H9 (cell line): Measurements from ENCODE around the gene PGLYRP2. TPM values are rescaled to one million over a fixed set of nuclear protein-coding genes. Genes with fewer than 3 reads are reported as not detected.

Experiments
- DNase-seq: peaks from one replicate; pipeline ENCODE4 v3.0.0-alpha.2; 2017
- H2AFZ ChIP-seq: one replicate; pipeline ENCODE4 v1.6.1; 2013; ENCODE audit warnings: mild to moderate bottlenecking, low read length, control low read depth, moderate library complexity
- H2AK5ac ChIP-seq: 2 replicates; pipeline ENCODE4 v1.6.1; 2013; ENCODE audit warnings: low read length, control low read depth, mixed read lengths; ENCODE audit not compliant: insufficient read length
- H2BK120ac ChIP-seq: one replicate; pipeline ENCODE4 v1.6.1; 2013; ENCODE audit warnings: low read depth, mild to moderate bottlenecking, low read length, control low read depth, inconsistent platforms; ENCODE audit not compliant: poor library complexity, severe bottlenecking
- H2BK12ac ChIP-seq: 2 replicates; pipeline ENCODE4 v1.6.1; 2013; ENCODE audit warnings: low read length, control low read depth, mixed read lengths, low read depth; ENCODE audit not compliant: insufficient read length
- H2BK15ac ChIP-seq: 2 replicates; pipeline ENCODE4 v1.6.1; 2013; ENCODE audit warnings: low read depth, low read length, control low read depth
- H2BK20ac ChIP-seq: one replicate; pipeline ENCODE4 v1.6.1; 2013; ENCODE audit warnings: low read depth, mild to moderate bottlenecking, low read length, control low read depth, inconsistent platforms; ENCODE audit not compliant: poor library complexity, severe bottlenecking
- H2BK5ac ChIP-seq: 2 replicates; pipeline ENCODE4 v1.6.1; 2013; ENCODE audit warnings: low read length, control low read depth, mixed read lengths; ENCODE audit not compliant: insufficient read length
- H3K14ac ChIP-seq: 2 replicates; pipeline ENCODE4 v1.6.1; 2013; ENCODE audit warnings: low read length, control low read depth; ENCODE audit not compliant: insufficient read depth
- H3K18ac ChIP-seq: 2 replicates; pipeline ENCODE4 v1.6.1; 2013; ENCODE audit warnings: low read depth, mild to moderate bottlenecking, mixed read lengths, low read length, control low read depth; ENCODE audit not compliant: insufficient read length
- H3K23ac ChIP-seq: 2 replicates; pipeline ENCODE4 v1.6.1; 2013; ENCODE audit warnings: low read length, control low read depth, mixed read lengths, low read depth; ENCODE audit not compliant: insufficient read length
- H3K23me2 ChIP-seq: 2 replicates; pipeline ENCODE4 v1.6.1; 2013; ENCODE audit warnings: low read depth, mild to moderate bottlenecking, mixed read lengths, low read length, control low read depth; ENCODE audit not compliant: insufficient read length, poor library complexity, severe bottlenecking
- H3K27ac ChIP-seq: 2 replicates; pipeline ENCODE4 v1.5.1; 2013; ENCODE audit warnings: low read length, control low read depth, mixed read lengths, low read depth; ENCODE audit not compliant: insufficient read length
- H3K27me3 ChIP-seq: 2 replicates; pipeline ENCODE4 v1.6.1; 2013; ENCODE audit warnings: low read length, control low read depth, inconsistent platforms; ENCODE audit not compliant: insufficient read depth
- H3K4ac ChIP-seq: 2 replicates; pipeline ENCODE4 v1.6.1; 2013; ENCODE audit warnings: low read depth, mild to moderate bottlenecking, control low read depth, inconsistent platforms, low read length, moderate library complexity
- H3K4me1 ChIP-seq: 2 replicates; pipeline ENCODE4 v1.6.1; 2013; ENCODE audit warnings: low read length, control low read depth, inconsistent platforms; ENCODE audit not compliant: insufficient read depth
- H3K4me2 ChIP-seq: 2 replicates; pipeline ENCODE4 v1.6.1; 2013; ENCODE audit warnings: low read length, control low read depth, mixed read lengths; ENCODE audit not compliant: insufficient read length, insufficient read depth
- H3K56ac ChIP-seq: 2 replicates; pipeline ENCODE4 v1.6.1; 2013; ENCODE audit warnings: low read depth, mild to moderate bottlenecking, mixed read lengths, low read length, control low read depth; ENCODE audit not compliant: insufficient read length
- H3K79me1 ChIP-seq: 2 replicates; pipeline ENCODE4 v1.6.1; 2013; ENCODE audit warnings: low read depth, mild to moderate bottlenecking, moderate library complexity, low read length, control low read depth, inconsistent platforms; ENCODE audit not compliant: insufficient read depth, poor library complexity, severe bottlenecking
- H3K79me2 ChIP-seq: 2 replicates; pipeline ENCODE4 v1.6.1; 2013; ENCODE audit warnings: low read length, control low read depth, inconsistent platforms; ENCODE audit not compliant: insufficient read depth
- H3K9ac ChIP-seq: 2 replicates; pipeline ENCODE4 v1.6.1; 2013; ENCODE audit warnings: low read length, control low read depth, mixed read lengths; ENCODE audit not compliant: insufficient read length; ENCODE audit errors: extremely low read depth
- H3K9me3 ChIP-seq: one replicate; pipeline ENCODE4 v1.6.1; 2013; ENCODE audit warnings: low read depth, low read length, inconsistent platforms; ENCODE audit not compliant: control insufficient read depth
- H3T11ph ChIP-seq: one replicate; pipeline ENCODE4 v1.6.1; 2013; ENCODE audit warnings: mild to moderate bottlenecking, low read length, control low read depth, inconsistent platforms
- H4K20me1 ChIP-seq: one replicate; pipeline ENCODE4 v1.6.1; 2013; ENCODE audit not compliant: control insufficient read depth, insufficient read length, insufficient read depth
- H4K5ac ChIP-seq: 2 replicates; pipeline ENCODE4 v1.6.1; 2013; ENCODE audit warnings: low read depth, mild to moderate bottlenecking, mixed read lengths, low read length, control low read depth; ENCODE audit not compliant: insufficient read length
- H4K8ac ChIP-seq: replicated peaks from 2 replicates; pipeline ENCODE4 v1.6.1; 2013; ENCODE audit warnings: low read length, control low read depth, mixed read lengths, low read depth; ENCODE audit not compliant: insufficient read length
- H4K91ac ChIP-seq: 2 replicates; pipeline ENCODE4 v1.6.1; 2013; ENCODE audit warnings: low read depth, mild to moderate bottlenecking, moderate library complexity, mixed read lengths, low read length, control low read depth; ENCODE audit not compliant: insufficient read length
- H3K27ac Mint-ChIP-seq, 3 experiments: 2 replicates in 2 of 3; 3 replicates in 1 of 3; pipeline ENCODE4 v1.8.0; 2020 to 2021; ENCODE audit warnings: mixed read lengths in 3 of 3, mild to moderate bottlenecking in 1 of 3, moderate library complexity in 1 of 3
- H3K27me3 Mint-ChIP-seq: 2 replicates; pipeline ENCODE4 v1.8.0; 2021; ENCODE audit warnings: low read depth, mild to moderate bottlenecking, moderate library complexity, mixed read lengths
- H3K36me3 Mint-ChIP-seq, 3 experiments: 2 replicates in 2 of 3; 3 replicates in 1 of 3; pipeline ENCODE4 v1.8.0; 2020 to 2021; ENCODE audit warnings: low read depth in 3 of 3, mixed read lengths in 3 of 3; ENCODE audit not compliant: insufficient read depth in 1 of 3
- H3K4me1 Mint-ChIP-seq, 2 experiments: 2 replicates each; pipeline ENCODE4 v1.8.0; 2020; ENCODE audit warnings: mixed read lengths in 2 of 2
- H3K4me3 Mint-ChIP-seq, 2 experiments: 2 replicates in 1 of 2; 3 replicates in 1 of 2; pipeline ENCODE4 v1.8.0; 2020 to 2021; ENCODE audit warnings: mild to moderate bottlenecking in 2 of 2, mixed read lengths in 2 of 2, moderate library complexity in 1 of 2
- H3K9me3 Mint-ChIP-seq, 2 experiments: 2 replicates in 1 of 2; 3 replicates in 1 of 2; pipeline ENCODE4 v1.8.0; 2020; ENCODE audit warnings: mild to moderate bottlenecking in 2 of 2, mixed read lengths in 2 of 2, moderate library complexity in 1 of 2
- CTCF ChIP-seq: fragments of 200-600 bp; sonication (generic); conservative IDR thresholded peaks from 3 replicates; pipeline ENCODE4 v1.8.0; 2021; ENCODE audit warnings: antibody characterized with exemption, mild to moderate bottlenecking
- WGBS: extraction: QIAGEN DNeasy Blood & Tissue Kit; methylation state at CpG from one replicate; pipeline ENCODE4 v1.1.7; 2013; ENCODE audit warnings: missing lambda C conversion rate, low lambda C conversion rate, mixed read lengths; ENCODE audit not compliant: insufficient read length; ENCODE audit errors: extremely low coverage; 5-methylcytosine and 5-hydroxymethylcytosine counted together
- total RNA-seq: library from RNA; stranded (reverse); gene quantifications from 2 replicates; pipeline ENCODE4 v1.2.1, GENCODE V29; 2021

PGLYRP2 gene
- total RNA-seq, 1 experiment from 2014 or later = not detected

- Histone ChIP-seq H3K4me1 (no peaks in the 10 kb centered on the region; the same call in 1 of the 2 replicates), H3K23me2 (peaks cover 13% of the 10 kb centered on the region), H2BK20ac (no peak overlapping the region), H3K4me2 (no peak overlapping the region), H2AFZ (no peak overlapping the region), H3K18ac (no peak overlapping the region), H3K14ac (no peak overlapping the region), H3K23ac (no peak overlapping the region), H2BK15ac (no peak overlapping the region), H3K4ac (no peak overlapping the region), H2BK12ac (no peak overlapping the region), H2BK120ac (no peak overlapping the region), H3K9ac (no peak overlapping the region), H3K79me2 (no peaks in the 10 kb centered on the region), H3K9me3 (no peaks in the 10 kb centered on the region), H4K91ac (no peak overlapping the region), H3K27ac (no peak overlapping the region), H3K56ac (no peak overlapping the region), H2BK5ac (no peak overlapping the region), H4K20me1 (no peaks in the 10 kb centered on the region), H3T11ph (no peak overlapping the region), H3K27me3 (no peaks in the 10 kb centered on the region), H4K5ac (no peak overlapping the region), H4K8ac (no peak overlapping the region), H3K79me1 (no peaks in the 10 kb centered on the region), H2AK5ac (no peak overlapping the region)
- peaks cover 3% of the 10 kb centered on the region; the same call in 1 of the 2 replicates for H3K27me3 Mint-ChIP-seq
- no CpG with 5 or more reads among the region's 7 CpGs for WGBS
- no peak overlapping the region for H3K4me3 Mint-ChIP-seq
- DNase-seq = no peak
- no peaks in the 10 kb centered on the region for H3K36me3 Mint-ChIP-seq
- H3K4me1 Mint-ChIP-seq = peaks cover 7 to 11% of the 10 kb centered on the region in 2 experiments
- peaks cover 0 to 2% of the 10 kb centered on the region in 2 experiments; a peak in 3 of 5 replicates for H3K9me3 Mint-ChIP-seq
- H3K27ac Mint-ChIP-seq = no peak overlapping the region; a peak in 1 of 7 replicates
- TF ChIP-seq CTCF = no peak
Observed at GRCh38 chr19:15445807-15446376, 33.4 kb downstream of the PGLYRP2 start.
